ENCODE data around the gene ZBTB9.
"Not testable (repeated sequence)": the region's sequence is repeated elsewhere in the genome, so short reads cannot be mapped to it uniquely, and the experiment has no call there.

Gene ZBTB9

DNA sequence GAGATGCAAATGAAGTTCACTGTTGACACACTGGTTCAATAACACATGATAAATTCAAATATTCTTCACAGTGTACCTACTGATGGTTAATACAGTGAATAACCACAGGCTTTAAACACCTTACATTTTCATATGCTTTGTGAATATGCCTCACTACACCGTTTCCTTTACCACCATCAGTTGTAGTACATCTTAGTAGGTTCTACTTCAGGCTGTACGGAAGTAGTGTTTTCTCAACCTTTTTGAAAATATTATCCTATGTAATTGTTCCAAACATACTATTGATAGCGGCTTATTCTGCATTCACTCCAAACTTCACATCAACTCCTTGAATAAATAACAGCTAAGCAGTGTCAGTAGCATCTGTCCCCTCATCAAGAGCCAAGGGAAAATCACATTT is 15.3 kb downstream of the ZBTB9 start:
- no peak for DNase-seq

DNA sequence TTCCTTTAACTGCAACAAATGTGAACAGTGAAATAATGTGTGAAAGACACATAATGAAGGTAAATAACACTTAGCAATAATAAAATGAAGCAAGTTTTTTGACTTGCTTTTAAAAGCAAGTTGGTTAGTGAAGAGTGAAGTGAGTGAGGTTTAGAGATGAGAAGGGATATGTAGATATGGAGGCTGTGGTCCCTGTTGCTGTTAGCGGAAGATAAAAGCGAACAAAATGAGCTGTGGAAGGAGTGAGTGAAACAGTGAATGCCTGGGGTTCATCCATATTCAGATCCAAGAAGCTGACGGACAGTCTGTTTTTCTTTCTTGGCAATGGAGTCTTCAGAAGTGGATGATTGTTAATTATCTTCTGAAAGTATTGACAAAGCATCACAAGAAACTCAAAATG is 23.5 kb downstream of the ZBTB9 start:
- no peak for DNase-seq

DNA sequence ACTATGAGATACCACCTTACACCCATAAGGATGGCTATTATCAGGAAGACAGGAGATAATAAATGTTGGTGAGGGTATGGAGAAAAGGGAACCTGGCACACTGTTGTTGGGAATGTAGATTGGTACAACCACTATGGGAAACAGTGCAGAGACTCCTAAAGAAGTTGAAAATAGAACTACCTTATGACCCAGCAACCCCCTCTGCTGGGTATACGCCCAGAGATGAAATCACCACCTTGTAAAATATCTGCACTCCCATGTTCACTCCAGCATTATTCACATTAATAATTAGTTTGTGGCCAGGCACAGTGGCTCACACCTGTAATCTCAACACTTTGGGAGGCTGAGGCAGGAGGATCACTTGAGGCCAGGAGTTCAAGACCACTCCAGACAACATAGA is 26.8 kb downstream of the ZBTB9 start:
- no peak for DNase-seq

DNA sequence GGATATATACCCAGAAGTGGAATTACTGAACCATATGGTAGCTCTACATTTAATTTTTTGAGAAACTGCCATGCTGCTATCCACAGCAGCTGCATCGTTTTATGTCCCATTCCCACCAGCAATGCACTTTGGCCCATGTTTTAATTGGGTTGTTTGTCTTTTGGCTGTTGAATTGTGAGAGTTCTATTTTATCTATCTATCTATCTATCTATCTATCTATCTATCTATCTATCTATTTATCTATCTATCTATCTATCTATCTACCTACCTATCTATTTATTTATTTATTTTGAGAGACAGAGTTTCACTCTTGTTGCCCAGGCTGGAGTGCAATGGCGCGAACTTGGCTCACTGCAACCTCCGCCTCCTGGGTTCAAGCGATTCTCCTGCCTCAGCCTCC is 28.2 kb downstream of the ZBTB9 start:
- not testable (repeated sequence) for DNase-seq

DNA sequence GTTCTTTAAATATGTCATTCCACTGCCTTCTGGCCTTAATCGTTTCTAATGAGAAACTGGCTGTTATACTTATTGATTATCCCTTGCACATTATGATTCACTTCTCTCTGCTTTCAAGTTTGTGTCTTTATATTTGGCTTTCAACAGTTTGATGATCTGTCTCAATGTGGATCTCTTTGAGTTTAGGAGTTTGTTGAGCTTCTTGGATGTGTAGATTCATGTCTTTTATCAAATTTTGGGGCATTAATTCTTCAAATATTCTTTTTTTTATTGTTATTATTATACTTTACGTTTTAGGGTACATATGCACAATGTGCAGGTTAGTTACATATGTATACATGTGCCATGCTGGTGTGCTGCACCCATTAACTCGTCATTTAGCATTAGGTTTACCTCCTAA is 29.3 kb downstream of the ZBTB9 start:
- no peak for DNase-seq

DNA sequence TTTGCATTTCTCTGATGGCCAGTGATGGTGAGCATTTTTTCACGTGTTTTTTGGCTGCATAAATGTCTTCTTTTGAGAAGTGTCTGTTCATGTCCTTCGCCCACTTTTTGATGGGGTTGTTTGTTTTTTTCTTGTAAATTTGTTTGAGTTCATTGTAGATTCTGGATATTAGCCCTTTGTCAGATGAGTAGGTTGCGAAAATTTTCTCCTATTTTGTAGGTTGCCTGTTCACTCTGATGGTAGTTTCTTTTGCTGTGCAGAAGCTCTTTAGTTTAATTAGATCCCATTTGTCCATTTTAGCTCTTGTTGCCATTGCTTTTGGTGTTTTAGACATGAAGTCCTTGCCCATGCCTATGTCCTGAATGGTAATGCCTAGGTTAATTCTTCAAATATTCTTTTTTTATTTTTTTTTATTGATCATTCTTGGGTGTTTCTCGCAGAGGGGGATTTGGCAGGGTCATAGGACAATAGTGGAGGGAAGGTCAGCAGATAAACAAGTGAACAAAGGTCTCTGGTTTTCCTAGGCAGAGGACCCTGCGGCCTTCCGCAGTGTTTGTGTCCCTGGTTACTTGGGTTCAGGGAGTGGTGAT is 30.4 kb downstream of the ZBTB9 start:
- DNase-seq, result not testable (repeated sequence)

DNA sequence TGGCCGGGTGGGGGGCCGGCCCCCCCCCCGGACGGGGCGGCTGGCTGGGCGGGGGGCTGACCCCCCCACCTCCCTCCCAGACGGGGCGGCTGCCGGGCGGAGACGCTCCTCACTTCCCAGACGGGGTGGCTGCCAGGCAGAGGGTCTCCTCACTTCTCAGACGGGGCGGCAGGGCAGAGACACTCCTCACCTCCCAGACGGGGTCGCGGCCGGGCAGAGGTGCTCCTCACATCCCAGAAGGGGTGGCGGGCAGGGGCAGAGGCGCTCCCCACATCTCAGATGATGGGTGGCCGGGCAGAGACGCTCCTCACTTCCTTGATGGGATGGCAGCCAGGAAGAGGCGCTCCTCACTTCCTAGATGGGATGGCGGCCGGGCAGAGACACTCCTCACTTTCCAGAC is 31.3 kb downstream of the ZBTB9 start:
- not testable (repeated sequence) for DNase-seq

DNA sequence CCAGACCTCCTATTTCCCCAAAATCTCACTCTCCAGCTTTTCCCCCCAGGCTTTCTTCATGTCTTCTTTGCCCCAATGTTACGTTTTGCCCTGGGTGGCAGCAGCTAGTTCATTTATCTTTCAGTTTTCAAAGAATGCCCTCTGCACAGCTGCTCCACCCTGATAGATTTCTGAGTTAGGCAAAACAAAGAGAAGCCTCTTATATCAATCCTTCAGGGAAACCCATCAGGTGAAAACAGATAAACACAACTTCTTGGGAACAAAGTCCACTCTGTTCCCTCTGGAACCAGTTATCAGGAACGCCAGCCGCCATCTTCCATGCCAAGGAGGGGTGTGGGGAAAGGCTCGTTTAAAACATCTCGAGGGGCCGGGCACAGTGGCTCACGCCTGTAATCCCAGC is 34.0 kb downstream of the ZBTB9 start:
- DNase-seq, result no peak

DNA sequence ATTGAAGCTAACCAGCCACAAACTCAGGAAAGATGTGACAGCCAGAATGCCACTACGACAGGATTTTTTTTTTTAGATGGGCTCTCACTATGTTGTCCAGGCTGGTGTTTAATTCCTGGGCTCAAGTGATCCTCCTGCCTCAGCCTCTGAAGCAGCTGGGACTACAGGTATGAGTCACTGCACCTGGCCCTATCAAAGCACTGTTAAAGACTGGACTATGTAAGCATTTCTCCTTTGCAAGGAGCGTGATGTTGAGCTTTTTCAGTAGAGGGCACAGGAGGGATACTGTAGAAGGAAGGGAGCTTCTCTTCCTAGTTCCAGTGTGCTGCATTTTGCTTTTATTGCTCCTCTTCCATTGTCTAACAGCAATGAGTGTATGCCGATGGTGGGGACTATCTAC is 35.8 kb downstream of the ZBTB9 start:
- peak; percentile 12 for DNase-seq

DNA sequence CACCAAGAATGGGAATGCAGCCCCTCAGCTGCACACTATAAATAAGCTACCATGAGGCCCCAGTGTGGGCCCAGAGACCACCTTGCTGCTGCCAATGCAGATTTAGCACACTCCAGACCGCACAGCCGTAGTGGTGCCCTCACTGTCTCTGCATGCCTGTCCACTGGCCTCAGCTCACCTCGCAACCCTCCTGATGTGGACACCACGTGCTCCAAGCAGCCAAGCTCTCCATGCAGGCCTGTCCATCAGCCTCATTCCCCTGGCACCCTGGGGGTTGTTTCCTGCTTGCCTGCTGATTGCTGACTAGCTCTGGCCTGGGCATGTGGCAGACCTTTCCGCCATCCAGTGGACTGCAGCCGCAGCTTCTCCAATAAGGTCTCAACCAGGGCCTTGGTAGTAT is 36.2 kb downstream of the ZBTB9 start:
- no peak for DNase-seq

DNA sequence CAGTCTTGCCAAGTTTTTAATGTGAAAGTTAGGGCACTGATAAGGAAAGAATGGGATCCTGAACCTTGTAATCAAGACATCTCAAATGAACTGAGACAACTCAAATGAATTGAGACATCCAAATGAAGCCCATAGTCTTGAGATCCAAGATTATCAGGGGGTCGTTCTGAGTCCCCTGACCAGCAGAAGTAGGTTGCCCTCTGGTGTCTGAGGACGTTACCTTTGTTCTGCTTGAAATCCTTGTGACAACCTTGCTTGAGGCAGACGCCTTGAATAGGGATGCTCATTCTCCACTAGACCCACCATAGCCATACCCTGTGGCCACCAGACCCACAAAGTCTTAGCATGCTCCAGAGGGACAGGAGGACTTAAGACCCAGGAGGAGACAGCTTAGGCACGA is 37.7 kb downstream of the ZBTB9 start:
- no peak for DNase-seq

DNA sequence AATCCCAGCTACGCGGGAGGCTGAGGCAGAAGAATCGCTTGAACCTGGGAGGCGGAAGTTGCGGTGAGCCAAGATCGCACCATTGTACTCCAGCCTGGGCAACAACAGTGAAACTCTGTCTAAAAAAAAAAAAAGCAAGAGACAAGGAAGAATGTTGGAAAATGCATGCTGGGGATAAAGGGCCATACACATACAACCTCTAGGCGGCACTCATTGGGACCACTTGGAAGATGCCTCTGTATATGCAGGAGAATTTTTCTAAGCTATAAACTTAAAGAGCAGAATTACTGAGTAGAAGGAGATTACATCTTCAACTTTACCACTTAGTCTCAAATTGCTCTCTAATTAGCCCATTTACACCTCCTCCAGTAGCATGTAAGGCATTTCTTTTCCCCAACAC is 42.8 kb downstream of the ZBTB9 start:
- no peak for DNase-seq

DNA sequence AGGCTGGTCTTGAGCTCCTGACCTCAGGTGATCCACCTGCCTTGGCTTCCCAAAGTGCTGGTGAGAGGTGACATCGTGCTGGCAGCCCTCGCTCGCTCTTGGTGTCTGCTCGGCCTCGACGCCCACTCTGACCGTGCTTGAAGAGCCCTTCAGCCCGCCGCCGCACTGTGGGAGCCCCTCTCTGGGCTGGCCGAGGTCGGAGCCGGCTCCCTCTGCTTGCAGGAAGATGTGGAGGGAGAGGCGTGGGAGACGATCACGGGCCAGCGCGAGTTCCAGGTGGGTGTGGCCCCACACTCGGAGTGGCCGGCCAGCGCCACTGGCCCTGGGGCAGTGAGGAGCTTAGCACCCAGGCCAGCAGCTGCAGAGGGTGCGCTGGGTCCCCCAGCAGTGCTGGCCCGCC is 48.1 kb downstream of the ZBTB9 start:
- DNase-seq, result no peak

DNA sequence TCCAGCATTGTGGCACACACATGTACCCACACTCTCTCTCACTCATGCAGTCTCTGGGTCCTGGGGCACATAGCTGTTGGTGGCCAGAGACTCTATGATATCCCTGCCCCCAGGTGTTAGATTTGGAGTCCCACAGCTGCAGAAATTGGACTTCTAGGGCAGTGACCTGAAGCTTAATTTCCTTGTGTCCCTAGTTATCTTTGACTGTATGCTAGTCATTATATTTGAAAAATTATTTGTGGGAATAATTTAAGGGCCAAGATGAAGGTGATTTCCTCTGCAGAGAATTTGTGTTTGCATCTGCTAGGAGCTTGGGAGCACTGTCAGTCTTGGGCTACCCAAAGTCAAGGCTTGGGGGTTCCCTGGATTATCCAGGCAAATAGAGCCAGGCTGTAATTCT is 50.1 kb downstream of the ZBTB9 start:
- no peak for DNase-seq

DNA sequence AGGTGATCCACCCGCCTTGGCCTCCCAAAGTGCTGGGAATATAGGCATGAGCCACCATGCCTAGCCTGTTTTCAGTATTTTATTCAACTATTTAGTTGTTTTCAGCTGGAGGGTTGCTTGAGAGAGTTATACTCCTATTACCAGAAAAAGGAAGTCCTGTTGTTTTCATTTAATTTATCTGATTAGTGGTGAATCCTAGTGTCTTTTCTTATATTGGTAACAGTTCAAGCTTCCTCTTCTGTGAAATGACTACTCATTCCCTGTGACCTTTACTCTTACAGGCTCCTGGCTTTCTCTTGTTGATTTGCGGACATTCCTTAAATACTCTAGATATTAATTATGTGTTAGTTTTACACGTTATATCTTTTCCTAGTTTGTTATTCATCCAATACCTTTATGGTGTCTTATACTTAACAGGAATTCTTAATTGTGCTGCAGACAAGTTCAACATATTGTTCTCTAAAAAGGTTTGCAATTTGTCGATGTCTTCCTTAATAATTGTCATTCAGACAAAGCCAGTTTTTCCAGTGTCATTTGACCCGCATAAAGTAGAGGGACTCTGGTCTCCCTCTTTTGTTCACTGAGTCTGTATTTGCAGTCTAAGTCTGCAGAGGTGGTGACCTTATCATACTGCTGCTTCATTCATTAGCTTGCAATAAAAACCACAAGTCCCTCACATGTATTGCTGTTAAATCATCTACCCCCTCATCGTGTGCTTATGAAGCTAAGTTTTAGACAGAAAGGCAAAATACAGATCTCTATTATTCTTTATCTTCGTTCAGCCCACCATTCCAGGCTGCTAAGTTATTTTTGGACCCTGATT is 51.4 kb downstream of the ZBTB9 start:
- no peak for DNase-seq

Data from SHP77 treated with DMSO at 0.1 percent for 48 hours (cell line).